HG03103 (cell line): ENCODE data around the gene CDKN2B-AS1.
"Not testable (repeated sequence)": the region's sequence is repeated elsewhere in the genome, so short reads cannot be mapped to it uniquely, and the experiment has no call there.

Source experiments
- ATAC-seq: cut with Tn5 transposase; IDR thresholded peaks from one replicate; pipeline ENCODE4 v1.9.1; 2021; ENCODE audit warnings: low read depth; ENCODE audit not compliant: unreplicated experiment

CDKN2B-AS1 gene

DNA sequence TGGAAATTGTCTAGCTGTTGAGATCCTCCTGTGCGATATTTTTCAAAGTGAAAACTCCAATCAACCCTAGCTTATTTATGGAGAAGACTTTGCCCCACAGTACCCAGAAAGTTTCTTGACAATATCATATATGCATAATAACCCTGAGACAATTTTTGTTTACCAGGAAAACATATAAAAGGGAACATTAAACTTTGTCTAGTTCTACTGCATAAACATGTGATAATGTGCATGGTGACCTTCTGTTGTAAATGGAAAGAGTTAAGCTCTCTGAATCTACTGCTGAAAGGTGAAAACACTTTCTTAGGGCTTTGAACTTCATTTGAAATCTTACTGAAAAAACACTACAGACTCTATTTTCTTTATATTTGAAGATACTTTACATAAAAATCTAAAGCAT lies 46.8 kb downstream of the CDKN2B-AS1 start:
- no peak for ATAC-seq

DNA sequence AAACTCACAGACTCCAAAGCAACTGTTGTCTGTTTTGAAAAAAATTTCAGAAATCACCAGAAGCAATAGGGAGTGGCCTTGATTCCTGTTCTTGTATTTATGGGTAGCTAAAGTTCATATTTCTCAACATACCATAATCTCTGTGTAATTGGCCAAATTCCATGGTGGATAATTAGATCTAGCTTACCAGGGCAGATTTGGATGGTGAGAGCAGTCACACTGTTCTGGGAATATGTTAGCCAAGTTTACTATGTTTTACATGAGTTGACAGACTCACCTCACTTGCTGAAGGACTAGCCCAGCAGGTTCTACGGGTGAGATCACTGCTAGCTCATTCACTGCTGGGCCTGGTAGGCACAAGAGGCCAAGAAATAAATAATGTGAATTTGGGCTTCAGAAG lies 47.2 kb downstream of the CDKN2B-AS1 start:
- ATAC-seq = no peak

DNA sequence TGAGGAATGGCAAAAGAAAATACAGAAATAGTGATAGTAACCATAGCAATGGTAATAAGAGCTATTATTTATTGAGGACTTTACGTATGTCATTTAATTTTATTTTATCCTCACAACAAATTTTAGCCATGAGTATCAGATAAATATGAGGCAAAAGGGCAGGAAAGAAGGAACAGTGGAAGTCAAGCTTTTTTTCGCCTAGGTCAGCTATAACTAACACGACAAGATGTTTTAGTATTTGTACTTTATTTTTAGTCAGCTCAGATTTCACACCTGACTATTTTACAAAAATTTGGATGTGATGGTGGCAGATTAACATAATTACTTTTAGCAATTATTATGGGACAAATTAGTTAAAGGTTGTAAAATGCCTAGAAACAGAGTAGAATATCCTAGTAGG lies 49.3 kb downstream of the CDKN2B-AS1 start:
- ATAC-seq = no peak

DNA sequence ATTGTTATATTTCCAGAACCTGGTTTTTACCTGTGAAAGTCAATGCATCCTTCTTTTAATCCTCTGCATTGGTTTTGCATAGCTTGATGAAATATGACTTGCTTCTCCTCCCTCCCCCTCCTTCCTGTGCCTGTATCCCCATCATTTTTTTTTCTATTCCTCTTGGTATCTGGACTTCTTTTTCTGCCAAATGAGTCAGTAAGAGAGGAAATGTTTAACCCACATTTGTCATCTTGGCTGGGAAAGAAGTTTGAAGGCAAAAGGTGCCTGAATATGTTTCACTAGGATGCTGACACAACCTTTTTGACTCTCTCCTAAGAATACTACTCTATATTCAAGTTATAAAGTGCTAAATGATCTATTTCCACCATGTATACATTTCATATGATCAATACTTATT lies 50.0 kb downstream of the CDKN2B-AS1 start:
- ATAC-seq = no peak

DNA sequence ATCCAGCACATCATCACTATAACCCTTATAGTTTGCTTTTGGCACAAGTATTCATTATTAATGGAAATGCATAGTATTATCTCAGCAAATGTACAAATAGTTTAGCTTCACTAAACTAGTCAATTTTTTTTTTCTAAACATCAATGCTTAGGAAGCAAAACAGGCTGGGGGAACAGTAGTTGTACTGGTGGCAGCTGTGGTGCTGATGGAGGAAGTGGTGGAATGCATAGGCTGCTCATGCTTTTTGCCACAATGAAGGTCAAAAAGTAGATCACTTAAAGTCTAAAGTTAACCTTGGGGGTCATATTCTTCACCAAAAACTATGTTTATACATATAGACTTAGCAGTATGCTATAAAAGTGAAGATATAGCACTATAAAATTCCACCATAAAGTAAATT lies 50.8 kb downstream of the CDKN2B-AS1 start:
- ATAC-seq = no peak

DNA sequence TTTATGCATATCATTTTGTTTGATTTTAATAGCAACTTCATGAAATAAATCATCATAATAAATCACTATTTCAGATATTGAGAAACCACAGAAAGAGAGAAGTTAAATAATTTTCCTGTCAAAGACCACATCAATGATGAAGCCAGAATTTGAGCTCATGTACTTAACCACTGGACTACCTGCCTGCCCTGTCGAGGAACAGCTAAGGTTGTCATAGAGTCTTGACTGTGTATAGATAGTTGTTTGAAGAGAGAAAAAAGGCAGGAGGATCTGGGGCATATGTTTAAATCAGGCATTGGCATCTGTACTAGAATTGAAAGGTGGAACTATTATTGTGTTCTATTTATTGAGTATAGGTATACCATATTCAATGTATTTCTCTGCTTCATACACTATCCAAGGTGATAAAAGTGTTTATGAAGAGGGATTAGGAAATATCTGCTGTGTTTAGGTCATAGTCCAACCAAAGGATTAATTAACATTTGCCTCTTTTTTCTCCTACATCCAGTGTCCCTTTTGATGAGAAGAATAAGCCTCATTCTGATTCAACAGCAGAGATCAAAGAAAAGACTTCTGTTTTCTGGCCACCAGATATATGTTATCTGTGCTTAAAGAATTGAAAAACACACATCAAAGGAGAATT lies 51.8 kb downstream of the CDKN2B-AS1 start:
- ATAC-seq = no peak

DNA sequence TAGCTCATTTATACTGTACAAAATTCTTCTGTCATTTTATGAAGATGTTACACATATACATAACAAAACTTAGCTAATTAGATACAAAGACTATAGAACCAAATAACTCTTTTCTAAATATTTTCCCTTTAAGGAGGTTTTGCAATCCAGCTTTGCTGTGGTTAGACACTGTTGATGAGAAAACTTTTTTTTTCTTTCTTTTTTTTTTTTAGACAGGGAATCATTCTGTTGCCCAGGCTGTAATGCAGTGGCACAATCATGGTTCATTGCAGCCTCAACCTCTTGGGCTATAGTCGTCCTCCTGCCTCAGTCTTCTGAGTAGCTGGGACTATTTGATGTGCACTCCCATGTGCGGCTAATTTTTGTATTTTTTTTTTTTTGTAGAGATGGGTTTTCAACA lies 53.0 kb downstream of the CDKN2B-AS1 start:
- no peak for ATAC-seq

DNA sequence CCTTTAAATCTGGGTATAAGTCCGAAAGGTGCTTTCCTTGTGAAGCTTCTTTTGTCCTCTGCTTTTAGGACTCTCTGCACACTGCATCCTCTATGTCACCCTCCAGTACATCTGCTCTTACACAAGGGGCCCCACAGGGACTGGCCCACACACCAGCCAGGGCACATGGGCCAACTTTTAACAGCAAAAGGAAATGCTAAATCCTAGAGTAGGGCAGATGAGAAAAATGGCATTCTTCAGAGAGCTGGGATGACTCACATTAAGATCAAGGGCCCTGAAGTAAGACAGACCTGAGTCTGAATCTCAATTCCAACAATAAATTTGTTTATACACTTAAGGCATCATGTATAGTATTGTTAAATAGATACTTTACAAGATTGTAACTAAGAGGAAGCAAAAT lies 54.8 kb downstream of the CDKN2B-AS1 start:
- ATAC-seq = no peak

DNA sequence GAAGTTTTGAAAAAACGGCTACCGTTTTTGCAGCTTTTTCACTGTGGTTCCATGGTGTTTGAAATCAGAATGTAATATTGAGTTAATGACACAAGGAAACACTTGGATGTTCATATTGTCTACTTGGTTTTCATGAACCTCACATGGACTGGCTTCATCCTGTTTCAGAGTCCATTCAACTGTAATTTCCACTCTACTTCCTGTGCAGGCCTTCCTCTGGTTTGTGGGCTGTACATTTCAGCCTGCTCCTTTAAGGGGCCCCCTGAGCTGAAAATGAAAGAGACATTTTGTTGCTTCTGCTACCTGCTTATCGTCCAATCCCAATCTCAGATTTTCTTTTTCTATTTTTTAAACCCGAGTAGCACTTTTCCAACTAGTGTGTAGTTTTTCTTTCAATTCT lies 56.3 kb downstream of the CDKN2B-AS1 start:
- ATAC-seq = peak; percentile 82

DNA sequence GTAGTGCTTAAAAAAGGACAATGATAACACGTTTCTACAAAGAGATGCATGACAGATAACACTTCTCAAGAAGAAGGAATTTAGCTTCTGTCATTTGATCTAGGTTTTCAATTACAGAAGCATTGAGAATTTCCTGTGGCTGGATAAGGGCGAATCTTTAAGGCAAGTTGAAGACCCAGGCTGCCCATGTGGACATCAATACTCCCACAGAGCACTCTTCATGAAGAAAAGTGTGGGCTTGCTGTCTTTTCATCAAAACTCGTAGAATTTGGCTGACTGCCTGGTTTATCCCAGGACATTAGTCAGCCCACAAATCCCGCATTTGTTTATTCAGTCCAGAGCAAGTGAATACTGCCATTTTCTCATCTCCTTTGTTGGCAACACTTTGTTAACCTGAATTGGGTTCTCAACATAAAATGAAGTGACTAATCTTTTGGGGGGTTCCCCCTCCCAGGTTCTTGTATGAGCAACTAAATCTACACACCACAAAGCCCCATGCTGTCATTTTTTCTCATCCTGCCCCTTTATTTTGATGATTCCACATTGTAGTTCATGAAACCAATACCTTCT lies 57.9 kb downstream of the CDKN2B-AS1 start:
- ATAC-seq = no peak

DNA sequence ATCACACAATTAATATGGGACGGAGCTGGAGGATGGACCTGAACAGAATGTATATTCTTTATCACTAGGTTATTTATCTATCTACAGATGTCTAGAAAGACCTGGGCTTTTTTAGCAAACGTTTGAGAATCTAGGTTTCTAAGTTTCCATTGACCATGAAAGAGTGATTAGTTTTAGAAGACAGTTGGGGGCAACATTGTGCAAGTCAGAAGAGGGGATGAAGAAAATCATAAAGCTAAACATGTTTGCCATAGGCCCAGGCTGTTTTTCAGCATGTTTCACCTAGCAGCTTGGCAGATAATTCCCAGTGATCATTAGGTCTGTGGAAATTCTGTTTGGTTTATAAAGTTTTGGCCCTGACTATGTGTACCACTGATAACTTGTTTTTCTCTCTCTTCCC lies 58.6 kb downstream of the CDKN2B-AS1 start:
- no peak for ATAC-seq

DNA sequence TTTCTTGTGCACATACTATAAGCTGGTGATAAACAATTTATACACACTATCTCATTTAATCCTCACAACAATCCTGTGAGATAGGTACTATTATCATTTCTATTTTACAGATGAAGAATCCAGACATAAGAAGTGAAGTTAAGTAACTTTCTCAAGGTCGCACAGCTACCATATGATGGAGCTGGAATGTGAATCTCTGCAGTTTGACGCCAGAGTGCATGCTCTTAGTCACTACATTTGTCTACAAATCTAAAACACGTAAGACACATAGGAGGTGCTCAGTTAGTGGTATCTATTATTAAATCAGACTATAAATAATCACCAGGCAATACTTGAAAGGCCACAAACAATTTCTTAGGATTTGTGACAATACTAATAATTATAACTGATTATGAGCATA lies 59.5 kb downstream of the CDKN2B-AS1 start:
- no peak for ATAC-seq

DNA sequence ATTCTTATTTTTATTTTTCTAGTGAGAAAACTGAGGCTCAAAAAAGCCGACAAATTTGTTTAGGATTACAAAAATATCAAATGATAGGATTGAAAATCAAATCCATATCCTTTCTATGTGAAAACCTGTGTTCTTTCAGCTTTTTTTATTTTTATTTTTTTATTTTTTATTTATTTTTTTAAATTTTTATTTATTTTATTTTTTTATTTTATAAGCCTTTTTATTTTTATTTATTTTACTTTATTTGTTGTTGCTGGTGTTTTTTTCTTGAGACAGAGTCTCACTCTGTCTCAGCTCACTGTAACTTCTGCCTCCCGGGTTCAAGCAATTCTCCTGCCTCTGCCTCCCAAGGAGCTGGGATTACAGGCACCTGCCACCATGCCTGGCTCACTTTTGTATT lies 59.9 kb downstream of the CDKN2B-AS1 start:
- no peak for ATAC-seq

DNA sequence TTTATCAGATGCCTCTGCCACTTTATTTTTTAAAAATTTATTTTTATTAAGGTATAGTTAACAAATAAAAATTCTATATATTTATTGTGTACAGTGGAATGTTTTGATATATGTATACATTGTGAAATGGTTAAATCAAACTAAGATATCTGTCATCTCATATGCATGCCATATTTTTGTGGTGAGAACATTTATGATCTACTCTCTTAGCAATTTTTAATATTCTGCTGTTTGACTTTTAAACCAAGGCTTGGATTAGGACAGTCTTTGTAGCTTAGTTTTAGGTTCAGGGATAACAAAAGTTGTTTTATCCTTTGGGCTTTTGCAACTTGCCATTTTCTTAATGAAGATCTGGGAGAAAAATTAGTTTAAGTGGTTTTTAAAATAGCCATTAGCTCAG lies 60.5 kb downstream of the CDKN2B-AS1 start:
- ATAC-seq = no peak

DNA sequence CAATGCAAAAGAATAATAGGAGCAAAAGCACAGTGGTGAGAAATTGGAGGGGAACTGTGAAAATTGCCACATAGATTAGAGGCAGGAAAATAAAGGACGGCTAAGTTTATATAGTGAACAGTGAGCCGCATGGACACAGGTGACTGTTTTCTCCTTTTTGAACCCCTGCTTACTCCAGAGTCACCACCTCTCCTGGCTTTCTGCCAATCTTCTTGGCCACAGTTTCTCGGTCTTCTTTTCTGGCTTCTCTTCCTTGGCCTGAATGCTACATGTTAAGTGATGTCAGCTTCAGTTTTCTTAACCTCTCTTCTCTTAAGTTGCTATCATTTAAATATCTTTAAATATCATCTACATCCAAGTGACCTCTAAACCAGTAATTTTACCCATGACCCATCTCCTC lies 61.8 kb downstream of the CDKN2B-AS1 start:
- no peak for ATAC-seq

DNA sequence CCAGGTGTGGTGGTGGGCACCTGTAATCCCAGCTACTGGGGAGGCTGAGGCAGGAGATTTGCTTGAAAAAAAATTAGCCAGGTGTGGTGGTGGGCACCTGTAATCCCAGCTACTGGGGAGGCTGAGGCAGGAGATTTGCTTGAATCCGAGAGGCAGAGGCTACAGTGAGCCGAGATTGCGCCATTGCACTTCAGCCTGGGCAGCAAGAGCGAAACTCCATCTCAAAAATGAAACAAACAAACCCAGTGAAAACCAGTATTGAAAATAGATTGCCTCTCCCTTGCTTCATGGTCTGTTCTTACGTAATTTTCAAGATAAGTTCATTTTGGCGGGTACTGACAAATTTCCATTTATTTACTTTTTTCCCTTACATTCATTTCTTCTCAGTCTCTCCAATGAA lies 63.4 kb downstream of the CDKN2B-AS1 start:
- not testable (repeated sequence) for ATAC-seq

DNA sequence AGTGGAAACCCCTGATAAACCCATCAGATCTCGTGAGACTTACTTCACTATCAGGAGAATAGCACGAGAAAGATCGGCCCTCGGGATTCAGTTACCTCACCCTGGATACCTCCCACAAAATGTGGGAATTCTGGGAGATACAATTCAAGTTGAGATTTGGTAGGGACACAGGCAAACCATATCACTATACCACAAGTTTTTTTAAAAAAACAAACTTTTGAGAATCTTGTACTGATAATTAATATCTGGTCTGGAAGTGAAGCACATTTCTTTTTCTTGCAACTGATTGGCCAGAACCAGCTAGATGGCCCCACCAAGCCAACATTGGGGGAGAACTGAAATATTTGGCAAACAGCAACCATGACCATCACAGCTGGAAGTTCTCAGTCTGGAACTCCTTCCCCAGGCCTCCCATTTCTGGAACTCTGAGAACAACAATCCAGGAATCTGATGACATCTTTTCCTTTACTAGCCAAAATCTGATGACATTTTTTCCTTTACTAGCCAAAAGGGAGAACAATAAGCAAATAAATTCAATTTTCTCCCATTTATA lies 66.3 kb downstream of the CDKN2B-AS1 start:
- no peak for ATAC-seq

DNA sequence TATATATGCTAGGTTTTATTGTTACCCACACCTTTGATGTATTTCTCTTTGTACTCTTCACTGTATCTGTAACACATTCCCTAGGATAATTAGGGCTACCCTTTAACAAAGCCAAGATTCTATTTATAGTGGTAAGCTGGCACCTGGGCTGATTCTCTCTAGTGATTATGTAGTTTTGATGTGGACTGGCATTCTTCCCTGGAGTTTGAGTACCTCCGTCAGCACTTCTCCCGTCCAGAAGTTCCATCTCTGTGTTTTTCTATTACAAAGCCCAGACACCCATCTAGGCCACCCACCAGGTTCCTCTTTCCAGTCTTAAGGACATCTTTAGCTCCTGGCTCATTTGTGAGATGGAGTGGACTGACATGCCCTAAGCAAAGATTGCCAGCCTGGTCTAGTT lies 70.4 kb downstream of the CDKN2B-AS1 start:
- ATAC-seq = no peak

DNA sequence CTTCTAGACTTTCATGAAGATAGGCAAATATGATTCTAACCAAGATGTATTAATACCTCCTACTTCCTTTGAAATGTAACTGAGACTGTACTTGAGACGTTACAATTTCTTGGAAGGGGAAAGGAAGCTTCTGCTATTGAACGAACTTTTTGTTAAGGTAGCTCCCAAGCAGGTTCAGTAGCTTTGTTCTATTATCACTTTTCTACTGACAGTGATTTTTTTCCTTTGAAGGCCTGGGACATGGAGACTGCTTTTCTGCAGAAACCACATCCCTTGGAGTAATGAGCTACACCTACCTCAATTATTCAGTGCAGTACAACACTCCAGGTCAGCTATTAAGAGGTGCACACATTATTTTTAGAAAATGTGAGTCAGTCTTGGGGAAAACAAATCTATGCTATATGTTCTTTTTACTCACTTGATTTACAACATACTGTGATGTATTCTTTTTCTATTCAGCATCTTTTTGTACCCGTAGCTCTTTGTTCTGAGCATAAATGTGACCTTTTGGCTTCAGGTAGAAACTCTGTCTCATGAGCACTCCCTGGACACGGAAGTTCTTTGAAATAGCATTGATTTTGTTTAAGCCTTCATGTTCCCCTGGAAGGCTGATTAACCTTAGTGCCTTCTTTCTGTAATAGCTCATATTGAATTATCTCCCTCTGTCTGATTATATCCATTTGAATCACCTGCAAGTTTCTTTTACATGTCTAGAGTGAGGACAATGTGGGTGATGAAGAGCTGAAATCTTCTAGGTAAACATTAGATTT lies 71.0 kb downstream of the CDKN2B-AS1 start:
- no peak for ATAC-seq

DNA sequence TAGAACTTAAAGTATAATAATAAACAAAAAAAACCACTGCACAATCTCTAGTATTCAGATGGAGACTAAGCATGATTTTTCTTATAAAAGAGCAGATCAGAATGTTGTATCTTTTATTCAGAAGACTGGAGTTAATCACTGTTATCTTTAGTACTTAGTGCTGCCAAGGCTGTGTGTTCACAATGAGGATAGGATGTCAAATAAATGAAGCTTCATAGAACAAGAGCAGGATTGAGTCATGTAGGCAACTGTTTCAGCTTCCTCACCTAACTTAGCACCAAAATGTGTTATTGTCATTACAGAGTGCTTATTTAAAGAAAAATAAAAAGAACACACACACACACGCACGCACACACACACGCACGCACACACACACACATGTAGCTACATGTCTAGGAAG lies 72.6 kb downstream of the CDKN2B-AS1 start:
- ATAC-seq = no peak

DNA sequence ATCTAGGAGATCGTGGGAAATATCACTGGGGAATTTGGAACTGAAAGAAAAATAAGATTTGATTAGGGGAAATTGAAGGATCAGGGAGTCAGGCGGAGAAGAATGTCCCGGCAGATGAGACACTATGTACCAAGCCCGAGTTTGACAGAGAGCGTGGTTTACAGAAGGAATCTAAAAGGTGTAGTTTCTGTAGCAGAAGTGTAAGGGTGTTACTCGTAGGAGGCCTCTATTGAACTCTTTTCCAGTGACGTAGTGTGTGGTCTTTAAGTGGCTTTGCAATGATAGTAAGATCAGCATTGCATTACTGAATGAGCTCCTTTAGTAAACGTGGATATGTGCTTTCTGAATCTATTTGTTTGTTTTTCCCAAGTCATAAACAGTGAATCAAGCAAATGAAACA lies 73.8 kb downstream of the CDKN2B-AS1 start:
- no peak for ATAC-seq

DNA sequence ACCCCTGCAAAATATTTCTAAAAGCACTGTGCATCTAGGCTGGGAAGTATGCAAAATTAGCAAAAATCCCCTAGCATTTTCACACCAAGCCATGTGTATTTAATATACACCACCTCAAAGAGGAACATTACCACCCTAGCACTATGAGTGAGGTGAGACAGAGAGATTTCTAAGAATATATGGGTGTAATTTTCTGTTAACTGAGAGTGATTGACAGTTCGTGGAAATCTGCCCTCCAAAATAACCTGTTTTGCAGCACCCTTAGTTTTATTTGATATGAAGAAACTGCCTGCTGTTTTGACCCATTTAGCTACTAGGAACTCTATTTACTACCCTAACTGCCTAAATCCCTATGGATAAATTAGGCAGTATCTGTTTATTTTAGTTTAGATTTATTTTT lies 78.8 kb downstream of the CDKN2B-AS1 start:
- no peak for ATAC-seq
